DMS53 treated with DMSO at 0.1 percent for 48 hours (cell line): ENCODE data around the gene FAM53B.

ENCODE experiments used
- DNase-seq: peaks from one replicate; lab custom pipeline; 2025; ENCODE audit not compliant: unreplicated experiment; lab: John Stamatoyannopoulos, UW

FAM53B gene

GRCh38 chr10:124648738-124649137, 95.4 kb downstream of the FAM53B start:
- DNase-seq: peak; percentile 84

- no peak for DNase-seq
Observed at GRCh38 chr10:124648131-124648475, 96.1 kb downstream of the FAM53B start.

- DNase-seq: peak; percentile 7
Observed at GRCh38 chr10:124647421-124648130, 96.6 kb downstream of the FAM53B start.

GRCh38 chr10:124646483-124647352, 97.5 kb downstream of the FAM53B start:
- DNase-seq: no peak

GRCh38 chr10:124645467-124646095, 98.6 kb downstream of the FAM53B start:
- DNase-seq: no peak

GRCh38 chr10:124644771-124645415, 99.3 kb downstream of the FAM53B start:
- no peak for DNase-seq

GRCh38 chr10:124644236-124644635, 99.9 kb downstream of the FAM53B start:
- DNase-seq: no peak

GRCh38 chr10:124643330-124644009, 100.7 kb downstream of the FAM53B start:
- no peak for DNase-seq

GRCh38 chr10:124642088-124642710, 102.0 kb downstream of the FAM53B start:
- DNase-seq: no peak

- no peak for DNase-seq
Observed at GRCh38 chr10:124641282-124642087, 102.7 kb downstream of the FAM53B start.

GRCh38 chr10:124640538-124641231, 103.5 kb downstream of the FAM53B start:
- no peak for DNase-seq

- no peak for DNase-seq
Observed at GRCh38 chr10:124640056-124640455, 104.1 kb downstream of the FAM53B start.

GRCh38 chr10:124639646-124640045, 104.5 kb downstream of the FAM53B start:
- DNase-seq: no peak

GRCh38 chr10:124639206-124639605, 105.0 kb downstream of the FAM53B start:
- no peak for DNase-seq

GRCh38 chr10:124637746-124638145, 106.4 kb downstream of the FAM53B start:
- no peak for DNase-seq

- no peak for DNase-seq
Observed at GRCh38 chr10:124637091-124637700, 107.0 kb downstream of the FAM53B start.

GRCh38 chr10:124636271-124636995, 107.7 kb downstream of the FAM53B start:
- DNase-seq: no peak

GRCh38 chr10:124632566-124632965, 111.6 kb downstream of the FAM53B start:
- DNase-seq: no peak
